HG02981 (cell line): ENCODE results near the gene MEGF9.

Source experiments
- ATAC-seq: cut with Tn5 transposase; IDR thresholded peaks from one replicate; pipeline ENCODE4 v1.9.1; 2021; ENCODE audit warnings: mild to moderate bottlenecking, moderate library complexity; ENCODE audit not compliant: unreplicated experiment

MEGF9 gene

GRCh38 chr9:120733190-120733589 lies 18.9 kb upstream of the MEGF9 start:
- no peak for ATAC-seq

DNA sequence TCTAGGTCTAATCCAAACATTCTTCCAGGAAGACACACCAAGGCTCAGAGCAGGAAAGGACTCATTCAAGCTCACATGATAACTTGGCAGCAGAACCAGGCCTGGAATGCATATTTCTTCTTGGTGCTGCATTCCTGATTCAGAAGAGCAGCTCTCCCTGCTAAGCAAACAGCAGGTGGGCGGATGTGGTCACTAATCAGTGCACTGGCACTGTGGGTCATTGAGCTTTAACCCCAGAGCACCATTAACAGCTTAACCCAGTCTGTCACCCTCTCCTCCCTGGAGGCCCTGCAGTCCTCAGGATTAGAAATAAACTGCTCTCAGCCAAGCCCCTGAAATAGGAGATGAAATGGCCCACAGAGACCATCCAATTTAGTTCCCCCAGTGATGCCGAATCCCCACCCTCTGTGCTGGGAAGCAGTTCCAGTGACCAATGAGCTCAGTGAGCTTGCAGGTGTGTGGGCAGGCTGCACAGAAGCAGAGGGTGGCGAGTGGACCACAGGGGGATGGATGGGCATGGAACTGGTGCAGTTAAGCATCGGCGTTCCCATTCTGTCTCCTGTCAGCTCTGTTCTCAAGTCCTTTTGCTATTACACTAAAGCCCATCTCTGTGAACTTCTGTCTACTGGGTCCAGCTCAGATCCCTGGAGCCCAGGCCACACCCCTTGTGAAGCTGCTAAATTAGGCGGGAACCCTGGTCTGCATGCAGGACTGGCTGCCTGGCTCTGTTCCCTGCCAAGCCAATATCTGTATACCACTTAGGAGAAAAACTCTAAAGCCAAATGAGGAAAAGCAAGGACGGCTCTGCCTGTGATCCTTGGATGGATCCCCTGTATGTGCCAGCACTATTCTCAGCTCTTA lies 16.6 kb upstream of the MEGF9 start:
- no peak for ATAC-seq

- ATAC-seq = no peak
These were observed 15.5 kb upstream of the MEGF9 start for GRCh38 chr9:120729791-120730241.

DNA sequence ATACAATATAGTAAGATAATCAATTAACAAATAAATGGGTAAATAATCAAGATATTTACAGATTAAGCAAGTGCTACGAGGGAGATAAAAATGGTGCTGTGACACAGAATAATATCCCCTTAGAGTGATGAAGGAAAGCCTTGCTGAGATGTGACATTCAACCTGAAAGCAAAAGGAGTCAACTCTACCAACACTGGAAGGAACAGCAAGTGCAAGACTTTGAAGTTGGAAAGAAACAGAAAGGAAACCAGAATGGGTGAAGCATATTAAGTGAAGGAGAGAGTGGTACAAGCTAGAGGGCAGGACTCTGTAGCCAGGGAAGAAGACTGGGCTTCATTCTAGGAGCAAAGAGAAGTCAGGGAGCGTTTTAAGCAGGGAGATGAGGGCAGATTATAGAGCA lies 12.2 kb upstream of the MEGF9 start:
- ATAC-seq = no peak

GRCh38 chr9:120725907-120726306 lies 11.6 kb upstream of the MEGF9 start:
- no peak for ATAC-seq

- no peak for ATAC-seq
These were observed 10.6 kb upstream of the MEGF9 start for GRCh38 chr9:120724757-120725400.

GRCh38 chr9:120723565-120723964 lies 9.3 kb upstream of the MEGF9 start:
- ATAC-seq = no peak

DNA sequence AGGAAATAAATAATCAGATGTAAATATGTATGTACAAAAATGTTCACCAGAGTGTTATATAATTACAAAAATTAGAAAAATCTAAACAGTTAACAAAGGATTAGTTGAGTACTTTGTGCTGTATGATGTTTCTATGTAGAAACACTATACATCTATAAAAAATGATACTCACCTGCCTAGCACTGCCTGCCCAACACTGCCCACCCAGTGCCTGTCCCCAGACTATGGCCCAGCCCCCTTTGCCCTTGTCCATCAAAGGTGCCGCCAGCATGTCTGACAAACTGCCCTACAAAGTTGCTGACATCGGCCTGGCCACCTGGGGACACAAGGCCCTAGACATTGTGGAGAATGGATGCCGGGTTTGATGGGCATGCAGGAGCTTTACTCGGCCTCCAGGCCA lies 6.1 kb upstream of the MEGF9 start:
- no peak for ATAC-seq

GRCh38 chr9:120718316-120718715 lies 4.0 kb upstream of the MEGF9 start:
- no peak for ATAC-seq

GRCh38 chr9:120717176-120717575 lies 2.9 kb upstream of the MEGF9 start:
- no peak for ATAC-seq

GRCh38 chr9:120716483-120716882 lies 2.2 kb upstream of the MEGF9 start:
- ATAC-seq = no peak

DNA sequence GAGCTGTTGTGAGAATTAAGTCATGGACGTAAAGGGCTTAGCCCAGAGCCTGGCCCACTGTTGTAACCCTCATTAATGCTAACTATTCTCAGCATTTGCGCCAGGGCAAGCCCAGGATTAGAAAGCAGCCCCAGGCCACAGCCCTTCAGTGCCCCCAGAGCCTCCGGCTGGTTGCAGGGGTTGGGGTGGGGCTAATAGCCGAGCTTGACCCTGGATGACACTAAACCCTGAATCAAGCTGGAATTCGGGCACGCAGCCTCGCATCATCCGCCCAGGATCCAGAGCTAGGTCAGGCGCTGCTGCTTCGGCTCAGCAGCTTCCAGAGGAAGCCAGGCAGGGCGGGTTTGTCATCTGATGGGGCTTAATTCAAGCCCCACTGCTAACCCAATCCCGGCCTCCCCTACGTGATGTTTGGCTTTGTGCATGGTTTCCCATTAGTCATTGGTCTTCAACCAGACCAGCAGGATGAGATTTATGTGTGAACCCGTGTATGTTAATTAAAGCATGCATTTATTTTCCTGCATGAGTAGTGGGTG lies 1.2 kb upstream of the MEGF9 start:
- no peak for ATAC-seq

GRCh38 chr9:120714846-120715388 lies 647 bp upstream of the MEGF9 start:
- ATAC-seq = no peak

- ATAC-seq = no peak
These were observed 798 bp downstream of the MEGF9 start for GRCh38 chr9:120713257-120714087.

DNA sequence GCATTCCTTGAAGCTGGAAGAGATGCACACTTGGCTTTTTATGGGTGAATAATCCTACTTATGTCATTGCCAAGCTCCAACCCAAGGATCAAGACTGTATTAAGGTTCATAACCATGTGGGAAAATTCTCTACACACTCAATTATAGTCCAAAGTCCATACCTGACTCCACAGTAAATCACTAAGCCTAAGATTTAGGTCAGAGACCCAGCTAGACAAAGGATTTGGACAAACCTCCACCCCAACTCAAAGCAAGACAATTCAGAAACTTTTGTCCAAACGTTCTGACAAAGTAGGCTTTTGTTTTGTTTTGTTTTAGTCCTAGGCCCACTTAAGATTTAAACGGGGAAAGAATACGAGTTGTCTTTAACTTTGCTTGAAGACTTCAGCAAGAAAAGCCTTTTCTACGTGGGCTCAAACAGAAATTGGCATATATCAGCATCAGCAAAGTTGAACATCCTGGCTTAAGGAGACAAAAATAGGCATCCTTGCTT lies 1.7 kb downstream of the MEGF9 start:
- ATAC-seq = no peak

DNA sequence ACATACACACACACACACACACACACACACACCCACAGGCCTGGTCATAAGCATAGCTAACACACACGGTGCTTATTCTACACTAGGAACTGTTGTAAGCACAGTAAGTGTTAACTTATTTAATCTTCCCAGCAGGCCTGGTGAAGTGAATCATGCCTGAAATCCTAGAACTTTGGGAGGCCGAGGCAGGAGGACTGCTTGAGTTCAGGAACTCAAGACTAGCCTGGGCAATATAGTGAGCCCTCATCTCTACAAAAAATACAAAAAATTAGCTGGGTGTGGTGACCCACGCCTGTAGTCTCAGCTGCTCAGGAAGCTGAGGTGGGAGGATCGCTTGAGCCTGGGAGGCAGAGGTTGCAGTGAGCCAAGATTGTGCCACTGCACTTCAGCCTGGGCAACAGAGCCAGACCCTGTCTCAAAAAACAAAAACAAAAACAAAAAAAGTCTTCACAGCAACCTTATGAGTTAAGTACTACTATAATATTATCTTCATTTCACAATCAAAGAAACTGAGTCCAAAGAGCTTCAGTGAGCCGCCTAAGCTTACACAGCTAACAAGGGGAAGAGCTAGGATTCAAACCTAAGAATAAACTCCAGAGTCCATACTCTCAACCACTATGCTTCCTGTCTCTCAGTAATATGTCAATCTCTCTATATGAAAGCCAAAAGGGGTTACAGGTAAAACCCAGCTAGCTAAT lies 2.3 kb downstream of the MEGF9 start:
- no peak for ATAC-seq

- no peak for ATAC-seq
These were observed 2.9 kb downstream of the MEGF9 start for GRCh38 chr9:120711354-120711753.

DNA sequence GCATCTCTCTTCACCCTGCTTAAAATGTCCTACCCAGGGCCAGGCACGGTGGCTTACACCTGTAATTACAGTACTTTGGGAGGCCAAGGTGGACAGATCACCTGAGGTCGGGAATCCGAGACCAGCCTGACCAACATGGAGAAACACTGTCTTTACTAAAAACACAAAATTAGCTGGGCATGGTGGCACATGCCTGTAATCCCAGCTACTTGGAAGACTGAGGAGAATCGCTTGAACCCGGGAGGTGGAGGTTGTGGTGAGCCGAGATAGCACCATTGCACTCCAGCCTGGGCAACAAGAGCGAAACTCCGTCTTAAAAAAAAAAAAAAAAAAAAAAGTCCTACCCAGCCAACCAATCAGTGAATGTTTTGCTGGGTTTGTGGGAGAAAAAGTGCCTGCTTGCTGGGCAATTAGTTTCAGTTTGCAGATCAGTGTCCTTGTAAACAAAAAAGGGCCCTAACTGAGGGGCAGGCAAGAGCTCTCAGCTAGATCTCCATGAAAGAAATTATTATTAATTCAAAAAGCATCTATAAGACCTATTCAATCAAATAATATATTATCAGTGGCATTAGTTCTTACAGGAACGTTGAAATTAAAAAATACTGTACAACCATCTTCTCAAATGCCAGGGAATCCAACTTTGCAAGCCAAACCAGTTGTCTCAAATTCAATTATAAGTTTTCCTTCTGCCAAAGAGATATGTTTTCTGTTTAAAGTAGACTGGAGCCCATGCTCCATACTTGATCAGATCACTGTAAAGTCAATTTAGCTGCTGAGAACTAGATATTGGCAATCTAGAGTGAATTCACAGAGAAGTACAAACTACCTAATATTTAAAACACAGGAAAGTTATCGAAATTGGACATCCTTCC lies 3.9 kb downstream of the MEGF9 start:
- no peak for ATAC-seq

- ATAC-seq = no peak
These were observed 5.6 kb downstream of the MEGF9 start for GRCh38 chr9:120708526-120709224.
